Breast epithelium (tissue), 3 donors: ENCODE results near the gene EDC3.

Source experiments
- POLR2A ChIP-seq: fragments of 450-650 bp; IDR thresholded peaks from one replicate; pipeline ENCODE4 v1.6.1; 2016; ENCODE audit warnings: antibody characterized with exemption, mild to moderate bottlenecking, moderate library complexity
- POLR2AphosphoS5 ChIP-seq, 3 donors: sonication (generic); formaldehyde crosslinking; IDR thresholded peaks; one replicate each; pipeline ENCODE4 v1.6.1; 2017; ENCODE audit warnings: antibody characterized with exemption in 3 of 3
- TF ChIP-seq, protein P1 (sequence below), 3 donors: fragments of 450-650 bp; IDR thresholded peaks; one replicate each; pipeline ENCODE4 v1.5.1; 2016 to 2017; ENCODE audit warnings: antibody characterized with exemption in 3 of 3, mild to moderate bottlenecking in 3 of 3, moderate library complexity in 3 of 3

DNA sequence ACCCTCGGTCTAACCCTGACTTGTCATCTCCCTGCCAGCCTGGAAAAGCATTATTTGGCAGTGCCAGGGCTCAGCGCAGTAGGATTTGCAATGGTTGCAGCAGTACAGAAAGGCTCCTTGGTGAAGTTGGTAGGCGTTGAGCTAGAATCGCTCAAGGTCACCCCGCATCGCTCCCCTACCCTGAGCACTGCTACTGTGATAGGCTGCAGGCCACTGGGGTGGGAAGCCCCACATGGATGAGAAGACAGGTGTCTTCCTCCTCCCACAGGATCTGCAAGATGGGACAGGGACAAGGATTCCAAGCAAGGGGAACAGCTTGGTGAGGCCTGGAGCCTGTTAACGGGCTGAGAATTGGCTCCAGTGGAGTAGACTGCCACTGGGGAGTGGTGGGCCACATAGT is 69.5 kb downstream of the EDC3 start:
- TF ChIP-seq, protein P1, sequence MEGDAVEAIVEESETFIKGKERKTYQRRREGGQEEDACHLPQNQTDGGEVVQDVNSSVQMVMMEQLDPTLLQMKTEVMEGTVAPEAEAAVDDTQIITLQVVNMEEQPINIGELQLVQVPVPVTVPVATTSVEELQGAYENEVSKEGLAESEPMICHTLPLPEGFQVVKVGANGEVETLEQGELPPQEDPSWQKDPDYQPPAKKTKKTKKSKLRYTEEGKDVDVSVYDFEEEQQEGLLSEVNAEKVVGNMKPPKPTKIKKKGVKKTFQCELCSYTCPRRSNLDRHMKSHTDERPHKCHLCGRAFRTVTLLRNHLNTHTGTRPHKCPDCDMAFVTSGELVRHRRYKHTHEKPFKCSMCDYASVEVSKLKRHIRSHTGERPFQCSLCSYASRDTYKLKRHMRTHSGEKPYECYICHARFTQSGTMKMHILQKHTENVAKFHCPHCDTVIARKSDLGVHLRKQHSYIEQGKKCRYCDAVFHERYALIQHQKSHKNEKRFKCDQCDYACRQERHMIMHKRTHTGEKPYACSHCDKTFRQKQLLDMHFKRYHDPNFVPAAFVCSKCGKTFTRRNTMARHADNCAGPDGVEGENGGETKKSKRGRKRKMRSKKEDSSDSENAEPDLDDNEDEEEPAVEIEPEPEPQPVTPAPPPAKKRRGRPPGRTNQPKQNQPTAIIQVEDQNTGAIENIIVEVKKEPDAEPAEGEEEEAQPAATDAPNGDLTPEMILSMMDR (IDR thresholded peaks at IDR 0.05): no peak
- TF ChIP-seq POLR2A: no peak
- TF ChIP-seq POLR2AphosphoS5 (IDR thresholded peaks at IDR 0.05): no peak
